Endothelial cell of umbilical vein (primary cell): ENCODE measurements around the gene PEX5. TPM values are rescaled to one million over a fixed set of nuclear protein-coding genes. Genes with fewer than 3 reads are reported as not detected.

Experiments
- BruUV-seq: library from RNA; stranded (reverse); fragments of 400-500 nt; replicated peaks from 2 replicates; lab custom pipeline; 2021; lab: Mats Ljungman, UMichigan
- CTCF ChIA-PET: fragments of 300-600, 350-600 bp; sonication (Branson Sonifier 250); formaldehyde crosslinking; loops from one replicate; lab custom pipeline; 2021; ENCODE audit warnings: antibody characterized with exemption, inconsistent platforms; lab: Charles Lee
- POLR2A ChIA-PET: fragments of 300-600, 350-600 bp; sonication (Branson Sonifier 250); formaldehyde crosslinking; loops from one replicate; lab custom pipeline; 2021; ENCODE audit warnings: antibody characterized with exemption, inconsistent platforms; lab: Charles Lee
- DNase-seq: peaks from one replicate; pipeline ENCODE4 v3.0.0-alpha.2; 2011; ENCODE audit warnings: low read depth, low spot score
- FAIRE-seq: peaks from 2 replicates; lab custom pipeline; 2011; peaks lifted over from hg19 to GRCh38; lab: Jason Lieb, UNC
- H2AFZ ChIP-seq: 2 replicates; pipeline ENCODE4 v1.6.0; 2012; ENCODE audit warnings: low read depth, low read length, control low read depth, inconsistent platforms
- H3K27ac ChIP-seq: 2 replicates; pipeline ENCODE4 v1.5.1; 2011; ENCODE audit warnings: low read depth, mild to moderate bottlenecking, control low read depth, low read length, moderate library complexity; ENCODE audit not compliant: insufficient read depth
- H3K27me3 ChIP-seq, 2 experiments: 2 replicates each; pipeline versions ENCODE4 v1.6.0 to v1.6.1; 2011; ENCODE audit warnings: low read length in 2 of 2, mixed read lengths in 1 of 2; ENCODE audit not compliant: control insufficient read depth in 2 of 2, insufficient read depth in 2 of 2
- H3K36me3 ChIP-seq, 2 experiments: 2 replicates in 1 of 2; 3 replicates in 1 of 2; pipeline ENCODE4 v1.5.1; 2011; ENCODE audit warnings: low read length in 2 of 2, mild to moderate bottlenecking in 1 of 2, moderate library complexity in 1 of 2; ENCODE audit not compliant: control insufficient read depth in 2 of 2, insufficient read depth in 2 of 2; ENCODE audit errors: extremely low read depth in 1 of 2
- H3K4me1 ChIP-seq: 3 replicates; pipeline ENCODE4 v1.5.1; 2011; ENCODE audit warnings: mild to moderate bottlenecking, low read length; ENCODE audit not compliant: control insufficient read depth, insufficient read depth; ENCODE audit errors: extremely low read depth
- H3K4me2 ChIP-seq: 2 replicates; pipeline ENCODE4 v1.6.1; 2011; ENCODE audit warnings: low read length, control low read depth, mixed read lengths; ENCODE audit not compliant: insufficient read depth
- H3K4me3 ChIP-seq, 3 experiments: fragments of 200-600 bp in 1 of 3; sonication (generic), shearing (Covaris generic) in 1 of 3; replicated peaks in 1 of 3; 2 replicates each; pipeline ENCODE4 v1.5.1; 2011 to 2016; ENCODE audit warnings: control low read depth in 3 of 3, low read length in 3 of 3, mild to moderate bottlenecking in 2 of 3, inconsistent platforms in 1 of 3, low read depth in 1 of 3, moderate library complexity in 1 of 3; ENCODE audit not compliant: insufficient read depth in 1 of 3
- H3K79me2 ChIP-seq: 2 replicates; pipeline ENCODE4 v1.6.0; 2012; ENCODE audit warnings: low read length, inconsistent platforms; ENCODE audit not compliant: control insufficient read depth, insufficient read depth
- H3K9ac ChIP-seq: replicated peaks from 2 replicates; pipeline ENCODE3; 2011; ENCODE audit warnings: low read length, control low read depth; ENCODE audit not compliant: insufficient read depth; ENCODE audit errors: extremely low read depth
- H3K9me1 ChIP-seq: replicated peaks from 3 replicates; pipeline ENCODE4 v1.6.0; 2011; ENCODE audit warnings: mild to moderate bottlenecking, low read length; ENCODE audit not compliant: control insufficient read depth, insufficient read depth; ENCODE audit errors: extremely low read depth
- H3K9me3 ChIP-seq: replicated peaks from 2 replicates; pipeline ENCODE4 v1.5.1; 2012; ENCODE audit warnings: low read length, inconsistent platforms; ENCODE audit not compliant: control insufficient read depth, insufficient read depth
- H4K20me1 ChIP-seq: replicated peaks from 2 replicates; pipeline ENCODE3; 2011; ENCODE audit warnings: mild to moderate bottlenecking, low read length; ENCODE audit not compliant: control insufficient read depth, insufficient read depth; ENCODE audit errors: extremely low read depth
- EZH2 ChIP-seq: IDR thresholded peaks from 2 replicates; pipeline ENCODE4 v1.6.1; 2012; ENCODE audit warnings: borderline replicate concordance, low read depth, mild to moderate bottlenecking, moderate library complexity, low read length, inconsistent platforms; ENCODE audit not compliant: severe bottlenecking
- FOS ChIP-seq: IDR thresholded peaks from 2 replicates; pipeline ENCODE4 v1.6.1; 2011; ENCODE audit warnings: mild to moderate bottlenecking, low read length, moderate library complexity, borderline replicate concordance; ENCODE audit not compliant: insufficient read depth
- GATA2 ChIP-seq: IDR thresholded peaks from 2 replicates; pipeline ENCODE4 v1.7.0; 2011; ENCODE audit warnings: low read depth, mild to moderate bottlenecking, moderate library complexity, mixed read lengths, low read length; ENCODE audit not compliant: insufficient read length, insufficient read depth
- JUN ChIP-seq: IDR thresholded peaks from 2 replicates; pipeline ENCODE4 v1.6.1; 2011; ENCODE audit warnings: borderline replicate concordance, low read depth; ENCODE audit not compliant: insufficient read length, insufficient read depth
- MYC ChIP-seq: IDR thresholded peaks from one replicate; pipeline ENCODE4 v1.6.1; 2011; ENCODE audit warnings: mild to moderate bottlenecking, low read depth, low read length
- POLR2A ChIP-seq: IDR thresholded peaks from 2 replicates; pipeline ENCODE4 v1.6.1; 2012; ENCODE audit warnings: low read depth, mild to moderate bottlenecking, control low read depth, low read length
- POLR2AphosphoS5 ChIP-seq: IDR thresholded peaks from 2 replicates; pipeline ENCODE4 v1.6.1; 2012; ENCODE audit warnings: low read depth, mild to moderate bottlenecking, control low read depth, low read length, moderate library complexity; ENCODE audit not compliant: insufficient read depth
- dilution Hi-C: fragments of 300-500 bp; cut with MboI; formaldehyde crosslinking; loops from one replicate; pipeline ENCODE4 v1.15.0; 2019; ENCODE audit warnings: low sequenced_read_pairs; ENCODE audit not compliant: extremely low pct_ligation_motif_present
- intact Hi-C: fragments of 100-400 bp; cut with micrococcal nuclease; formaldehyde crosslinking; loops from one replicate; pipeline ENCODE4 v1.10.0; 2022
- polyA plus RNA-seq, 4 experiments: library from polyadenylated mRNA; depleted of rRNA in 3 of 4; stranded (reverse) in 3 of 4; unstranded in 1 of 4; fragments of >200 nt; gene quantifications; 2 replicates each; pipeline versions ENCODE4 v1.2.1 to v1.2.3, GENCODE V29; 2011 to 2012; ENCODE audit warnings: missing spikeins in 1 of 4
- total RNA-seq: library from RNA; stranded (reverse); gene quantifications from 2 replicates; pipeline ENCODE4 v1.2.3, GENCODE V29; 2021
- TF ChIP-seq, protein P1 (sequence below): IDR thresholded peaks from 2 replicates; pipeline ENCODE4 v1.6.1; 2011; ENCODE audit not compliant: insufficient read depth, insufficient read length
- TF ChIP-seq, protein P2 (sequence below), 2 donors: IDR thresholded peaks; 1 replicate in 1 of 2; 2 replicates in 1 of 2; pipeline ENCODE4 v1.5.1; 2011; ENCODE audit warnings: low read length in 2 of 2, mild to moderate bottlenecking in 2 of 2, moderate library complexity in 2 of 2, control low read depth in 1 of 2, inconsistent platforms in 1 of 2, low read depth in 1 of 2; ENCODE audit not compliant: insufficient read depth in 1 of 2; ENCODE audit errors: extremely low read depth in 1 of 2

Gene PEX5
- total and polyA plus RNA-seq, 2 donors (not counting 3 experiments of a cell fraction or from before 2014, with no cell fraction given): 12.9 to 32.3 TPM

DNA sequence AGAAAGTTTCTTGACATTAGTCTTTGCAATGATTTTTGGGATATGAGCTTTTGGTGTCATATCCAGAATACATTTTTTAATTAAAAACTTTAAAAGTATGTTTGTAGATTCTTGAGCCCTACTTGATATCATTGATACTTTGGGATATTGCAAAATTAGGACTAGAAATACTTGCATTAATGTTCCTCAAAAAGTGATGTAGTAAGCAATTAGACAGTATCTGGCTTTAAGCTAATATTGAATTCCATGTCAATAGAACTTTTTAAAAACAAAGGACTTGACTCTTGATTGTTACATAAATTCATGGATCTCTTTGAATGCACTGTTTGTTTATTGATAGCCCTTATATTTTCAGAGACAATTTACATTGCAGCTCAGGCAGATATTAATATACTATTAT, 15.6 kb downstream of the PEX5 start:
- Histone ChIP-seq H3K36me3 (peaks cover 13 to 19% of the 10 kb centered on the region in 2 experiments), H3K27ac (no peak overlapping the region), H2AFZ (no peak overlapping the region), H3K79me2 (no peaks in the 10 kb centered on the region), H3K4me3 (no peak overlapping the region), H3K9ac (no peak overlapping the region), H3K4me2 (no peak overlapping the region), H3K4me1 (no peaks in the 10 kb centered on the region), H3K27me3 (no peaks in the 10 kb centered on the region), H4K20me1 (no peaks in the 10 kb centered on the region), H3K9me3 (no peaks in the 10 kb centered on the region), H3K9me1 (no peaks in the 10 kb centered on the region)
- CTCF ChIA-PET: no interaction called here
- dilution Hi-C loops (no loop called here), intact Hi-C loops (no loop called here)
- TF ChIP-seq POLR2AphosphoS5 (no peak), JUN (no peak), GATA2 (no peak), POLR2A (no peak), MYC (no peak), FOS (no peak), EZH2 (no peak)
- TF ChIP-seq, protein P1, sequence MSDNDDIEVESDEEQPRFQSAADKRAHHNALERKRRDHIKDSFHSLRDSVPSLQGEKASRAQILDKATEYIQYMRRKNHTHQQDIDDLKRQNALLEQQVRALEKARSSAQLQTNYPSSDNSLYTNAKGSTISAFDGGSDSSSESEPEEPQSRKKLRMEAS: no peak
- TF ChIP-seq, protein P2, sequence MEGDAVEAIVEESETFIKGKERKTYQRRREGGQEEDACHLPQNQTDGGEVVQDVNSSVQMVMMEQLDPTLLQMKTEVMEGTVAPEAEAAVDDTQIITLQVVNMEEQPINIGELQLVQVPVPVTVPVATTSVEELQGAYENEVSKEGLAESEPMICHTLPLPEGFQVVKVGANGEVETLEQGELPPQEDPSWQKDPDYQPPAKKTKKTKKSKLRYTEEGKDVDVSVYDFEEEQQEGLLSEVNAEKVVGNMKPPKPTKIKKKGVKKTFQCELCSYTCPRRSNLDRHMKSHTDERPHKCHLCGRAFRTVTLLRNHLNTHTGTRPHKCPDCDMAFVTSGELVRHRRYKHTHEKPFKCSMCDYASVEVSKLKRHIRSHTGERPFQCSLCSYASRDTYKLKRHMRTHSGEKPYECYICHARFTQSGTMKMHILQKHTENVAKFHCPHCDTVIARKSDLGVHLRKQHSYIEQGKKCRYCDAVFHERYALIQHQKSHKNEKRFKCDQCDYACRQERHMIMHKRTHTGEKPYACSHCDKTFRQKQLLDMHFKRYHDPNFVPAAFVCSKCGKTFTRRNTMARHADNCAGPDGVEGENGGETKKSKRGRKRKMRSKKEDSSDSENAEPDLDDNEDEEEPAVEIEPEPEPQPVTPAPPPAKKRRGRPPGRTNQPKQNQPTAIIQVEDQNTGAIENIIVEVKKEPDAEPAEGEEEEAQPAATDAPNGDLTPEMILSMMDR (IDR thresholded peaks at IDR 0.05; ENCODE audit: extremely low read depth in 1 of 2, insufficient read depth in 1 of 2, low read depth in 1 of 2, low read length in 2 of 2): no peak
- BruUV-seq: no TSS peak
- POLR2A ChIA-PET: interaction anchor here (0.6 kb wide), 1 partner anchor 25 kb away, joined by 4 read pairs; no protein-coding TSS in a partner anchor
- DNase-seq: no peak
- FAIRE-seq: no peak
